Duodenal mucosa (tissue), 2 donors: ENCODE data around the gene PLXNA4.

Experiments used
- H3K27ac ChIP-seq: one replicate; pipeline ENCODE4 v1.7.0; 2013; ENCODE audit warnings: low read depth, low read length
- H3K27me3 ChIP-seq, 2 donors: one replicate each; pipeline ENCODE4 v1.7.0; 2013; ENCODE audit warnings: low read length in 2 of 2, control low read depth in 1 of 2; ENCODE audit not compliant: insufficient read depth in 2 of 2, control insufficient read depth in 1 of 2
- H3K36me3 ChIP-seq, 2 donors: one replicate each; pipeline ENCODE4 v1.7.0; 2013; ENCODE audit warnings: low read length in 2 of 2, control low read depth in 1 of 2; ENCODE audit not compliant: insufficient read depth in 2 of 2, control insufficient read depth in 1 of 2
- H3K4me1 ChIP-seq, 2 donors: one replicate each; pipeline ENCODE4 v1.7.0; 2013; ENCODE audit warnings: low read length in 2 of 2, control low read depth in 1 of 2; ENCODE audit not compliant: insufficient read depth in 2 of 2, control insufficient read depth in 1 of 2
- H3K4me3 ChIP-seq, 2 donors: one replicate each; pipeline ENCODE4 v1.7.0; 2013; ENCODE audit warnings: low read length in 2 of 2, low read depth in 1 of 2
- H3K9ac ChIP-seq, 2 donors: one replicate each; pipeline ENCODE4 v1.7.0; 2013; ENCODE audit warnings: low read length in 2 of 2, low read depth in 1 of 2
- H3K9me3 ChIP-seq, 2 donors: one replicate each; pipeline ENCODE4 v1.7.0; 2013; ENCODE audit warnings: low read length in 2 of 2, control low read depth in 1 of 2; ENCODE audit not compliant: control insufficient read depth in 1 of 2

The PLXNA4 gene

GRCh38 chr7:132499487-132499886 is 76.8 kb downstream of the PLXNA4 start:
- no peaks in the 10 kb centered on the region for H3K27me3 ChIP-seq
- H3K4me1 ChIP-seq, result no peaks in the 10 kb centered on the region
- no peak overlapping the region for H3K27ac ChIP-seq
- no peaks in the 10 kb centered on the region for H3K9me3 ChIP-seq
- H3K9ac ChIP-seq, result no peak overlapping the region
- H3K4me3 ChIP-seq, result no peak overlapping the region
- no peaks in the 10 kb centered on the region for H3K36me3 ChIP-seq

DNA sequence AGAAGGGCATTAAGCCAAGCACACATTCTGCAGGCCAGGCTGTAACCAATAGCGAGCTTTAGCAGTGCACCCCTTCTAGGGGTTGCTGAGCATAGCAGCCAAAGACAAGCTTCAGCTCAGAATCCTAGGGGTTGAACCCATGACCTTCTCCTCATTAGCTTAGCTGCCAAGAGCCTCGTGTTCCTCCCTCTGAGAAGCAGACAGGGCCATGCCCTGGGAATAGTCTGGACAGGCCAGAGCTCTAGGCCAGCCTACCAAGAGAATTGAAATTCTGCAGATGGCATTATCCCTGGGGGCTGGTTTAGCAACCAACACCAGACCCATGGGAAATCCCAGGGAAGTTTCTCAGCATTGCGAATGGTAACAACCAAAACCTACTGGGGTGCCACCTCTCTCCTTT is 77.2 kb downstream of the PLXNA4 start:
- Histone ChIP-seq H3K27ac (no peak overlapping the region), H3K9me3 (no peaks in the 10 kb centered on the region), H3K4me1 (no peaks in the 10 kb centered on the region)

GRCh38 chr7:132498319-132498718 is 78.0 kb downstream of the PLXNA4 start:
- H3K9ac ChIP-seq, result no peak overlapping the region
- H3K4me1 ChIP-seq, result no peaks in the 10 kb centered on the region
- no peaks in the 10 kb centered on the region for H3K36me3 ChIP-seq
- no peaks in the 10 kb centered on the region for H3K27me3 ChIP-seq
- H3K27ac ChIP-seq, result no peak overlapping the region
- H3K4me3 ChIP-seq, result no peak overlapping the region
- H3K9me3 ChIP-seq, result no peaks in the 10 kb centered on the region

More for the DNA sequence above, 77.2 kb downstream of the PLXNA4 start:
- Histone ChIP-seq H3K4me3 (no peak overlapping the region), H3K9ac (no peak overlapping the region), H3K27me3 (no peaks in the 10 kb centered on the region), H3K36me3 (no peaks in the 10 kb centered on the region)

- Histone ChIP-seq H3K36me3 (no peaks in the 10 kb centered on the region), H3K4me3 (no peak overlapping the region), H3K9me3 (no peaks in the 10 kb centered on the region), H3K4me1 (no peaks in the 10 kb centered on the region), H3K27me3 (no peaks in the 10 kb centered on the region), H3K9ac (no peak overlapping the region), H3K27ac (no peak overlapping the region)
Measured at GRCh38 chr7:132497098-132497497, 79.2 kb downstream of the PLXNA4 start.

GRCh38 chr7:132495936-132496335 is 80.3 kb downstream of the PLXNA4 start:
- H3K9me3 ChIP-seq, result no peaks in the 10 kb centered on the region
- no peak overlapping the region for H3K9ac ChIP-seq
- no peaks in the 10 kb centered on the region for H3K4me1 ChIP-seq
- H3K36me3 ChIP-seq, result no peaks in the 10 kb centered on the region
- no peak overlapping the region for H3K4me3 ChIP-seq
- no peaks in the 10 kb centered on the region for H3K27me3 ChIP-seq
- H3K27ac ChIP-seq, result no peak overlapping the region

DNA sequence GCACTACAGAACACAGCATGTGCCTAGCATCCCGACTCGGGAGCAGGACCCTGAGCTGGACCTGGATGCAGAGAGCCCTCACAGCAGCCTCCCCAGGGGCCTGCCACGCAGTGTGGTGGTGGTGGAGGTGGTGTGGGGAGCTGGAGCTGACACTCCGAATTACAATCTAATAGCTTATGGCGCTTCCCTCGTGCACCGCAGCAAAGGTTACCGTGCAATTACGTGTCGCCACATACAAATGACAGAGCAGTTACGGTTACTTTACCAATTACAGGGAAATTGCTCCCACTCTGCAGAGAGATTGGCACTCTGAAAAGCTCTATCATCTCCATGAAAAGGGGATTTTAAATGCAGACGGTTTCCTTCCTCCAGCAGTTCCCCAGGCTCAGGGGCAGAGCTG is 81.8 kb downstream of the PLXNA4 start:
- Histone ChIP-seq H3K9ac (no peak overlapping the region), H3K36me3 (no peaks in the 10 kb centered on the region), H3K4me1 (no peaks in the 10 kb centered on the region), H3K9me3 (no peaks in the 10 kb centered on the region), H3K27me3 (no peaks in the 10 kb centered on the region), H3K4me3 (no peak overlapping the region), H3K27ac (no peak overlapping the region)

- no peak overlapping the region for H3K9ac ChIP-seq
- no peak overlapping the region for H3K4me3 ChIP-seq
- H3K9me3 ChIP-seq, result no peaks in the 10 kb centered on the region
- no peaks in the 10 kb centered on the region for H3K36me3 ChIP-seq
- H3K27me3 ChIP-seq, result no peaks in the 10 kb centered on the region
- no peaks in the 10 kb centered on the region for H3K4me1 ChIP-seq
- H3K27ac ChIP-seq, result no peak overlapping the region
Measured at GRCh38 chr7:132492823-132493445, 83.3 kb downstream of the PLXNA4 start.

GRCh38 chr7:132491391-132491945 is 84.8 kb downstream of the PLXNA4 start:
- H3K27ac ChIP-seq, result no peak overlapping the region
- H3K9me3 ChIP-seq, result no peaks in the 10 kb centered on the region
- H3K4me3 ChIP-seq, result no peak overlapping the region
- no peak overlapping the region for H3K9ac ChIP-seq
- H3K4me1 ChIP-seq, result no peaks in the 10 kb centered on the region
- H3K36me3 ChIP-seq, result no peaks in the 10 kb centered on the region
- peaks cover 0 to 2% of the 10 kb centered on the region in 2 donors for H3K27me3 ChIP-seq

DNA sequence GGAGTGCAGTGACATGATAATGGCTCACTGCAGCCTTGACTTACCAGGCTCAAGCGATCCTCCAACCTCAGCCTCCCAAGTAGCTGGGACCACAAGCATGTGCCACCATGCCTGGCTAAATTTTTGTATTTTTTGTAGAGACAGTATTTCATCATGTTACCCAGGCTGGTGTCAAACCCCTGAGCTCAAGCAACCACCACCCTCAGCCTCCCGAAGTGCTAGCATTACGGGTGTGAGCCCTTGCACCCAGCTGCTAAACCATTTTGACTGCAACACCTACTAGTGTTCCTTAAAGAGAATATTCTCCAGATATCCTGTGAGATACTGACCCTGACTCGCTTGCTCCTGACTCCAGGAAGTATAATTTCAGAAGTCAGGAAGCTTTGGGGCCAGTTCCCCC is 85.8 kb downstream of the PLXNA4 start:
- H3K27me3 ChIP-seq, result peaks cover 2 to 3% of the 10 kb centered on the region in 2 donors
- no peaks in the 10 kb centered on the region for H3K36me3 ChIP-seq
- H3K9ac ChIP-seq, result no peak overlapping the region
- H3K27ac ChIP-seq, result no peak overlapping the region
- no peak overlapping the region for H3K4me3 ChIP-seq
- H3K9me3 ChIP-seq, result no peaks in the 10 kb centered on the region
- no peaks in the 10 kb centered on the region for H3K4me1 ChIP-seq

DNA sequence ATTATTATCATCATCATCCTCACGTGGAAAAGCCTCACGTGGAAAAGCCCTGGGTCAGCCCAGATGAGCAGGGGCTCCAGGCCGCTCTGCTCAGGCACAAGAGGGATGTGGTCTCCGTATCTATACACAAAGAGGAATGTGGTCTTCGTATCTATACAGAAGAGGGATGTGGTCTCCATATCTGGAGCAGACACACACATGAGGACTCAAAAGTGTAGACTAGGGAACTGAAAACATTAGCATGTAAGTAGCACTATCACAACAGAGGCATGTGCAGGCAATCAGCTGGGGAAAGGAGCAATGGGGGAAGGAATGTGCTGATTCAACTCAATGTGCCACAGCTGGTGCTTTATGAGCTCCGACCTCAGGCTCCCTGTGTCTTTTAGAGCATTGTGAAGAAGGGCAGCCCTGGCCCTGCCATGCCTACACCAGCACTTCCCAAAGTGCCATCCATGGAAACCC is 86.5 kb downstream of the PLXNA4 start:
- H3K9me3 ChIP-seq, result no peaks in the 10 kb centered on the region
- no peak overlapping the region for H3K9ac ChIP-seq
- no peaks in the 10 kb centered on the region for H3K36me3 ChIP-seq
- peaks cover 2 to 5% of the 10 kb centered on the region in 2 donors for H3K27me3 ChIP-seq
- H3K4me1 ChIP-seq, result no peaks in the 10 kb centered on the region
- H3K4me3 ChIP-seq, result no peak overlapping the region
- no peak overlapping the region for H3K27ac ChIP-seq
